C4-2B (cell line): ENCODE measurements around the gene NYNRIN.
"Not testable (repeated sequence)": the region's sequence is repeated elsewhere in the genome, so short reads cannot be mapped to it uniquely, and the experiment has no call there.

Experiments
- H3K27ac ChIP-seq: fragments of 450-650 bp; 2 replicates; pipeline ENCODE4 v1.5.1; 2017
- CTCF ChIP-seq: fragments of 450-650 bp; conservative IDR thresholded peaks from 2 replicates; pipeline ENCODE4 v1.5.1; 2017; ENCODE audit warnings: mild to moderate bottlenecking
- ZFX ChIP-seq: fragments of 450-650 bp; IDR thresholded peaks from 2 replicates; pipeline ENCODE4 v1.6.1; 2017

The NYNRIN gene

DNA sequence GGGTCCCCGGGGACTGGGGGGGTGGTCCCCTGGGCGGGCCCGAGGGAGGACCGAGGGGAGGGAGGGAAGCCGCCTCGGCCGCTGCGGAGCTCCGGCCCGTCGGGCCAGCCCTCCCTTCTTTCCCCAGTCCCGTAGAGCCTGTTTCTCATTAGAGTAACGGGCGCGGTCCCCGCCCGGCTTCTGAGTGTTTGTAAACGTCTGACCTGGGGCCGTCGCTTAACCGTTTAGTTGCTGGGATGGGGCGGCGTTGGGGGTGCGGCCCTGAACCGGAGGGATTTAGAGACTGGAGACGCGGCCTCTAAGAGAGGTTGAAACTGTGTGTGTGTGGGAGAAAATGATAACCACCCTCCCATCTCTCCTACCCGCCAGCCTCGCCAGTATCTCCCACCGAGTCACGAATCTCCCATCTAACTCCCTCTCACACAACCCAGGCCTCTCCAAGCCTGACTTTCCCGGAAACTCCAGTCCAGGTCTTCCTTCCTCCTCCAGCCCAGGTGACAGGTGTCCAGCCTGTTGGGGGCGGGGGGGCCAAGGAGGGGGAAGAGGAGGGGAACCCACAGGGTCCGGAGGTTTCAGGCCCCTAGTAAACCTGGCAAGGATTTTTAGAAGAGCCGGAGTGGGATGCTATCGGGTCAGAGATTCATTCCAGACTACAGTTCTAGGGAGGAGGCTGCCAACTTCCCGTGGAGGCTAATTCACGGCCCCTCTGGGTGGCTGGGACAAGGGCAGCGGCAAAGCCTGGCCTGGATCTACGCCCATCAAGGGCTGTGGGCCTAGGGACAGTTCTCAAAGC lies 31.9 kb upstream of the NYNRIN start:
- H3K27ac ChIP-seq, result peak overlapping the region; percentile 46
- no peak for TF ChIP-seq CTCF

- H3K27ac ChIP-seq, result peak within 1 kb of the TSS; percentile 46
- TF ChIP-seq ZFX, result no peak
- no peak for TF ChIP-seq CTCF
Observed at GRCh38 chr14:24367514-24368211, 31.1 kb upstream of the NYNRIN start, which contains the start of gene NFATC4. Gene NFATC4, plus strand, starts transcription at chr14:24368184. Its CDS starts 157 bp downstream, at chr14:24368341.

DNA sequence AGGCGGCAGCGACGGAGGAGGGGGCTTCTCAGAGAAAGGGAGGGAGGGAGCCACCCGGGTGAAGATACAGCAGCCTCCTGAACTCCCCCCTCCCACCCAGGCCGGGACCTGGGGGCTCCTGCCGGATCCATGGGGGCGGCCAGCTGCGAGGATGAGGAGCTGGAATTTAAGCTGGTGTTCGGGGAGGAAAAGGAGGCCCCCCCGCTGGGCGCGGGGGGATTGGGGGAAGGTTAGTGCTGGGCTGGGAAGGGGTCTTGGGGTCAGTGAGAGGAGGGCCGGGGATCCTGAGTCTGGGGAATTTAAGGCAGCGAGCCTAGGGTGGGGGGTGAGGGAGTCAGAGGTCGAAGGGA lies 30.6 kb upstream of the NYNRIN start:
- TF ChIP-seq CTCF (no peak), ZFX (no peak)
- H3K27ac ChIP-seq, result no peak overlapping the region; the same call in 1 of the 2 replicates

- no peak for TF ChIP-seq ZFX
- no peak for TF ChIP-seq CTCF
- no peak overlapping the region for H3K27ac ChIP-seq
Observed at GRCh38 chr14:24368562-24369252, 30.1 kb upstream of the NYNRIN start.

- TF ChIP-seq CTCF (no peak), ZFX (no peak)
- H3K27ac ChIP-seq, result no peak overlapping the region
Observed at GRCh38 chr14:24369463-24369862, 29.3 kb upstream of the NYNRIN start.

GRCh38 chr14:24369907-24370687 lies 28.7 kb upstream of the NYNRIN start:
- no peak for TF ChIP-seq ZFX
- no peak overlapping the region for H3K27ac ChIP-seq

DNA sequence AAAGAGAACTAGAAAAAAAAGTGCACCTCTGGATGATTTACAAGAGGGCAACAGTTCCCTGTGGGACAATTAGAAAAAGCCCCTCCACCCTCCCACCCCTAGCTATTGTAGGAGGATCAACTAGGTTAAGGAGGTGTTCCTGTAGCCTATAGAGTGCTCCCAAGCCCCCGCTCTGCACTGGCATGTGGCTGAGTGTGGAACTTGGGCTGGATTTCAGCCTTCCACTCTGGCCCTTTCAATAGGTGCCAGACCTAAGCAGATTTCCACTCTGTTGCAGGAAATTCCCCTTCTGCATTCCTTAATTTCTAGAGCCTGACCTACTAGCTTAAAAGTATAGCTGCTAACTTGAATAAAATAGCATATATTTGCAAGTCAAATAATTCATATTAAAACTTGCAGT lies 28.1 kb upstream of the NYNRIN start:
- no peak overlapping the region for H3K27ac ChIP-seq
- TF ChIP-seq ZFX, result no peak
- TF ChIP-seq CTCF, result no peak

DNA sequence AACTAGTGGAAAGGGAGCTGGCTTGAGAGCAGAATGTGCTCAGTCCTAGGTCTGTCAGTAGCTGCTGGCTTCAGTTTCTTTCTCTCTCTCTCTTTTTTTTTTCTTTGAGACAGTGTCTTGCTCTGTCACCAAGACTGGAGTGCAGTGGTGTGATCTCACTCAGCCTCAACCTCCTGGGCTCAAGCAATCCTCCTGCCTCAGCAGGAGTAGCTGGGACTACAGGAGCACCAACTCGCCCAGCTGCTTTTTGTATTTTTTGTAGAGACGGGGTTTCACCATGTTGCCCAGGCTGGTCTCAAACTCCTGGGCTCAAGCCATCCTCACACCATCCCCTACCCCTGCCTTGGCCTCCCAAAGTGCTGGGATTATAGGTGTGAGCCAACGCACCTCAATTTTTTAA lies 27.2 kb upstream of the NYNRIN start:
- not testable (repeated sequence) for H3K27ac ChIP-seq
